Urinary bladder (tissue), 4 donors: ENCODE results near the gene SUSD4. TPM values are rescaled to one million over a fixed set of nuclear protein-coding genes. Genes with fewer than 3 reads are reported as not detected.

ENCODE experiments used
- DNase-seq: peaks from one replicate; pipeline ENCODE4 v3.0.0-alpha.2; 2015; ENCODE audit errors: extremely low spot score
- H3K27ac ChIP-seq: one replicate; pipeline ENCODE4 v1.5.1; 2013; ENCODE audit warnings: low read depth, mild to moderate bottlenecking, moderate library complexity
- H3K36me3 ChIP-seq: one replicate; pipeline ENCODE4 v1.6.1; 2013; ENCODE audit warnings: mild to moderate bottlenecking, moderate library complexity; ENCODE audit not compliant: insufficient read depth
- H3K4me1 ChIP-seq: one replicate; pipeline ENCODE4 v1.6.1; 2013; ENCODE audit warnings: mild to moderate bottlenecking, moderate library complexity; ENCODE audit not compliant: insufficient read depth
- H3K4me3 ChIP-seq: one replicate; pipeline ENCODE4 v1.5.1; 2013; ENCODE audit warnings: low read depth, low read length
- WGBS: extraction: QIAGEN DNeasy Blood & Tissue Kit; methylation state at CpG from one replicate; pipeline ENCODE4 v1.1.7; 2013; 5-methylcytosine and 5-hydroxymethylcytosine counted together
- polyA plus RNA-seq: library from polyadenylated mRNA; stranded (reverse); fragments of 200-250 nt; gene quantifications from one replicate; pipeline ENCODE4 v1.2.3, GENCODE V29; 2013
- total RNA-seq: library from RNA; depleted of rRNA; stranded (reverse); fragments of >200 nt; gene quantifications from one replicate; pipeline ENCODE4 v1.2.3, GENCODE V29; 2014
- donor health status: healthy with polysubstance abuse.
- donor health status: healthy.

The SUSD4 gene
- total and polyA plus RNA-seq, 2 donors: 2.0 to 6.3 TPM

DNA sequence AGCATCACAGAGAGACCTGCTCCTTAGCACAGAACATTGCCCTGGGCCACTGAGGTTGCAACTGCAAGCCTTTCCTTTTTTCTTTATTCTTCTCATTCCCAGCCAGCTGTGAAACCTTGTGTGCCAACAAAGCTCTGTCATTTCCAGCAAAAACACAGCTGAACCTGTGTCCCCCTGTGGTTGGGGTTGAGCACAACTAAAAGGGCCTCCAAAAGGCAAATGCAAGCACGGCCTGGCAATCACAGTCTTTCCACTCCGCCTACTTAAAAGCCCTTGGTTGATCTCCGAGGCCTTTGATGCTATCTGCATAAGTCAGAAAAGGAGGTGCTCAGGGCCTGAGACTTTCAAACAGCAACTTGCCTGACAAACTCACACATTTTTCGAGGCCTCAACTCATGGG lies 32.7 kb downstream of the SUSD4 start:
- no peaks in the 10 kb centered on the region for H3K36me3 ChIP-seq
- no peak overlapping the region for H3K27ac ChIP-seq
- no peak for DNase-seq
- H3K4me1 ChIP-seq: no peaks in the 10 kb centered on the region
- WGBS: 64% methylated on average over 4 of the region's 4 CpGs
- no peak overlapping the region for H3K4me3 ChIP-seq

DNA sequence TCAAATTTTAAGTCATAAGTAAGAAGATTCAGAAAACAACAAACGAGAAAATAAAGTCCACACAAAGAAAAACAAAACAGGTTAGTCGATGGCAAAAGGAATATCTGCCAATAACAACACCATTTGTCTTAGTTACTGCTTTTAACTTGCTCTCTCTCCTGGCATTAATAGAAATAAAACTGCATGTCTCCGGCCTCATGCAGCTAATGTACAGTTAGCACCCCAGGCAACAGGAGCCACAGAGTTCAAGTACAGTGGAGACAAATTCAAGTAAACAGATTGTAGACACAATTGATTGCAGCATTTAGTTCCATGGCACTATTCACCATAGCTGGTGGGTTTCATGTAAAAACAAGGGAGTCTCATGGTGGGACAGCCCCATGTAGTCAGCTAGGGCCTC lies 33.5 kb downstream of the SUSD4 start:
- H3K4me1 ChIP-seq: no peaks in the 10 kb centered on the region
- H3K27ac ChIP-seq: no peak overlapping the region
- no peaks in the 10 kb centered on the region for H3K36me3 ChIP-seq
- DNase-seq: no peak
- no peak overlapping the region for H3K4me3 ChIP-seq
- WGBS: 88% methylated on average over 3 of the region's 3 CpGs

DNA sequence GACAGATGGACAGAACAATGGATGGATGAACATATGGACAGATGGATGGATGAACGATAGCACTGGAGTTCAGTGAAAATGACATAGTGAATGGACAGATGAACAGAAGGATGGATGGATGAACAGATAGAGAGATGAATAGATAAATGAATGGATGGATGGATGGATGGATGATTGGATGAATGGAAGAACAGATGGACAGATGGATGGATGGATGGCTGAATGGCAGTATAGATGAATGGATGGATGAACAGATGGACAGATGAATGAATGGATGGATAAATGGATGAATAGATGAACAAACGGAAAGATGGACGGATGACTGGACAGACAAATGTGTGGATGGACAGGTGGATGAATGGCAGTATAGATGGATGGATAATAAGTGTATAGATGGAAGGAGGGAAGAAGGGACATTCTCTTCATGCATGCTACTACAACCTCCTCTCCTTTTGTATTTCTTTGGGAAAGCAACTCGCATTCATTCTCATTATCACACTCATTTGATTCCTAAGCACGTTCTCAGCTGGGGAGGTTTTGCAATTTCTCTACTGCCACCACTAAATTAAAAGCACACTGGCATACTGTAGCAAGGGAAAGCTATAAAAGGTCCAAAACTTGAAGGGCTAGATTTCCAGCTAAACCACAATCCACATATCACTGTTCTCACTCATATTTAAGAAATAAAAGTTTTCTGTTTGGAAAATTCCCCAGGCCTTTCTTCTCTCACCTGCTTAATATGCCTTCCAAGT lies 34.1 kb downstream of the SUSD4 start:
- Histone ChIP-seq H3K4me3 (no peak overlapping the region), H3K4me1 (no peaks in the 10 kb centered on the region), H3K36me3 (no peaks in the 10 kb centered on the region), H3K27ac (no peak overlapping the region)
- DNase-seq: no peak
- 92% methylated on average over 5 of the region's 5 CpGs for WGBS

DNA sequence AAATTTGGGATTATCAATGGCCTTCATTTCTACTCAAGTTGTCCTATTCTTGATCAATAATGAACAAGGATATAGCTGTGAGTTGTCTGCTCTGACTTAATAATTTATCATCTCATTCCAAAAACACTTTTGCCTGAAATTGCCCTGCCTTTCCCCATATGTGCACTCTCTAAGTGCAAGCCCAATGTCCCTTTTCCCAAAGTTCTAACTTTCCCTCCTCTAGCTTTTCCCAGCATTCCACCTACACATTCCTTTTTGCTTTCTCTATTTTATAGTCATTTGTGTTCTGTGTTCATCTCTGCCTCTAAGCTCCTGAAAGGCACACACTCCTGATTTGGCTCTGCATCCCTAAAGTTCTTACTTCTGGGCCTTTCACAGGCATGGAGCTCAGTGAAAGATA lies 34.7 kb downstream of the SUSD4 start:
- no peak for DNase-seq
- Histone ChIP-seq H3K27ac (no peak overlapping the region), H3K4me1 (no peaks in the 10 kb centered on the region), H3K36me3 (no peaks in the 10 kb centered on the region), H3K4me3 (no peak overlapping the region)

DNA sequence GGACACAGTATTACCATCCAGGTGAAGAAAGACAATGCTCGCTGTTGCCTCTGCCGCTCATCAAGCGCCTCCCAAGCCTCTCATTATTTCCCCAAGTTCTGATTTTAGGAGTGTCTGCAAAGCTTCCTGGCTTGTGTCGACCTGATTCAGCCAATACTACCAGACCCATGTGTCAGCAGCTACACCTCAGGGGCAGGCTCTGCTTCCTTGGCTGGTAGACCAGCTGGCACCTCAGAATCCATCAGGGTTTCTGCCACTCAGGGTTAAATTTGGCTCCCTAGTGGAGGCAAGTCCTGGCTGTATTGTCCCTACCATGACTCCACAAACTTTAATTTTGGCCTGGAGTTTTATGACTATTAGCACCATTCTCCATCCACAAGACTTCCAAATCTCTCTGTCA lies 35.4 kb downstream of the SUSD4 start:
- Histone ChIP-seq H3K27ac (no peak overlapping the region), H3K4me1 (no peaks in the 10 kb centered on the region), H3K36me3 (no peaks in the 10 kb centered on the region), H3K4me3 (no peak overlapping the region)
- no peak for DNase-seq
- 90% methylated on average over 4 of the region's 4 CpGs for WGBS

DNA sequence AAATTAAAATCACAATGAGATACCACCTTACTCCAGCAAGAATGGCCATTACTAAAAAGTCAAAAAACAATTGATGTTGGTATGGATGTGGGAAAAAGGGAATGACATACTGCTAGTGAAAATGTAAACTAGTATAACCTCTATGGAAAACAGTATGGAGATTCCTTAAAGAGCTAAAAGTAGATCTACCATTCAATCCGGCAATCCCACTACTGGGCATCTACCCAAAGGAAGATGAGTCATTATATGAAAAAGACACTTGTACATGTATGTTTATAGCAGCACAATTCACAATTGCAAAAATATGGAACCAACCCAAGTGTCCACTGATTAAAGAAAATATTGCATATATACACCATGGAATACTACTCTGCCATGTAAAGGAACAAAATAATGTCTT lies 37.2 kb downstream of the SUSD4 start:
- WGBS: 34% methylated on average over 1 of the region's 1 CpG
- Histone ChIP-seq H3K36me3 (no peaks in the 10 kb centered on the region), H3K4me3 (no peak overlapping the region), H3K27ac (no peak overlapping the region), H3K4me1 (no peaks in the 10 kb centered on the region)
- no peak for DNase-seq

DNA sequence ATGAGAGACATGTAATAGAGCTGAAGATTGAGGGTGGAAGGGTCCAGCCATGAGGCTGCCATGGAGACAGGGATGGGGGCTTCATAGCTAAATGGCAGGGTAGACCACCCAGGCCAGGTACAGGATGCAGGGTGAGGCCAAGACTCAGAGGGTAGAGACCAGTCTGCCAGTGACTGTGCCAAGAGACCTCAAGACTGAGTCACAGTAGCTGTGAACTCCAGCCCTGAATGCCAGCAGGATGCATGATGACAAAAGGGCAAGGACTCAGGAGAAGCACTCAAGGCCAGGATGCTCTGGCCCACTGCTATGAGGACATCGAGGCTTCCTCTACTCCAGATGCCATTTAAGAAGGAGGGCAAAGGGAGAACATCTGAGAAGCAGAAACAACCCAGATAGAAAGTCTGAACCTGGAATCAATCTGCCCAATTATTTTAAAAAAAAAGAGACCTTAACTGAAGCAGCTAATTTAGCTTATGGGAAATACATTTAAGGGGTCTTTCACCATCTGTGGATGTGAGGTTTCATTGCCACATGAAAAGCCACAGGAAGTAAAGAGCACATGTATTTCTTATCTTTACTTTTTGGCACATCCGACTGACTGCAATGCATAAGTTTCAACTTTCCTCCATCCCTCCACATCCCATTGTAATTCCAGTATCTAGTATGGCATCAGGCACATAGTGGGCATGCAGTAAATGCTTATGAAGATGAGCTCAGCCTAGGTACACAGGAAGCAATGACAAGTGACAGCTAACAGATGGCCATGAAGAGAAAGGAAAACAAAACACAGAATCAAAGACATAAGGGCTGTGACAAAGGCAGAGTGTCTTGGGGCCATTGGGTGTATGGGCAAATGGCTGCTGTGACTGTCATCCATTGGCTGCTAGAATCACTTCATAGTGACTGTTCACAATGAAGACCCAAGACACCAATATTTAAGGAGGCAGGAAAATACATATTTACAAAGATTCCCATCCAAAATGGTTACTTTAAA lies 40.2 kb downstream of the SUSD4 start:
- no peak for DNase-seq
- Histone ChIP-seq H3K27ac (no peak overlapping the region), H3K4me3 (no peak overlapping the region), H3K4me1 (peaks cover 1% of the 10 kb centered on the region), H3K36me3 (no peaks in the 10 kb centered on the region)
- WGBS: 47% methylated on average over 2 of the region's 2 CpGs

DNA sequence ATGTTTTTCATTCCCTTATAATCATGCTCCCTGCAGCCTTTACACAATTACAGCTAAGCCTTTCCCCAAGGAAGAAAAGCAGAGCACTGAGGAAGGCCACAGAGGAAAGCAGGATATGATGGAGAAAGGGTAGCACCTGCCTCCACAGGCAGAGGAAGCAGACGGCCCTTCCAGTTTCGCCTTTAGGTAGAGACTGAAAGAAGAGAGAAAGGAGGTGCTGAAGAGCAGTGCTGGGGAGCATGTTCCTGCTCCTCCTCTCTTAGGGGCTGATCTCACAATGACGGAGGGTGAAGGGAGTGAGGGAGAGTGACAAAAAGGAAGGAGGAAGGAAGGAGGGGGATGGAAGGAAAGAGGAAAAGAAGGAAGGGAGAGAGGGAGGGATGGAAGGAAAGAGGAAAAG lies 41.1 kb downstream of the SUSD4 start:
- DNase-seq: no peak
- Histone ChIP-seq H3K36me3 (no peaks in the 10 kb centered on the region), H3K4me1 (peaks cover 1% of the 10 kb centered on the region), H3K27ac (no peak overlapping the region), H3K4me3 (no peak overlapping the region)
- 71% methylated on average over 3 of the region's 3 CpGs for WGBS

DNA sequence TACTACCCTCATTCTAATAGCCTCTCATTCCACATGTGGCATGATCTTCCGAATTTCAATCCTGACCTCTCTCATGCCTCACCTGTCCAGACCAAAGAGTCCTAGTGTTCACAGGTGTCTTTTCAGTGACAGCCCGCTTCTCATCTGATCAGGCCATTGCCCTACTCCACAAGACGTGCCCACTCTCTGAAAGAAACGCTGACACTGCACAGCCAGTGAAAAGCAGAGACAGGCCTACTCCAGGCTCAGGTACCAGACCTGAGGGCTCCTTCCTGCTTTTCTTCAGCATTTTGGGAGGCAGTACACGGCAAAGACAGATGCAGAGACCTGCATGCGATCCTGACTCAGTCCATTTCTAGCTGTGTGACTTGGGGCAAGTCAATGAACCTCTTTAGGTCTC lies 43.0 kb downstream of the SUSD4 start:
- Histone ChIP-seq H3K36me3 (no peaks in the 10 kb centered on the region), H3K4me1 (peaks cover 1% of the 10 kb centered on the region), H3K27ac (no peak overlapping the region), H3K4me3 (no peak overlapping the region)
- WGBS: 87% methylated on average over 6 of the region's 6 CpGs
- DNase-seq: no peak

DNA sequence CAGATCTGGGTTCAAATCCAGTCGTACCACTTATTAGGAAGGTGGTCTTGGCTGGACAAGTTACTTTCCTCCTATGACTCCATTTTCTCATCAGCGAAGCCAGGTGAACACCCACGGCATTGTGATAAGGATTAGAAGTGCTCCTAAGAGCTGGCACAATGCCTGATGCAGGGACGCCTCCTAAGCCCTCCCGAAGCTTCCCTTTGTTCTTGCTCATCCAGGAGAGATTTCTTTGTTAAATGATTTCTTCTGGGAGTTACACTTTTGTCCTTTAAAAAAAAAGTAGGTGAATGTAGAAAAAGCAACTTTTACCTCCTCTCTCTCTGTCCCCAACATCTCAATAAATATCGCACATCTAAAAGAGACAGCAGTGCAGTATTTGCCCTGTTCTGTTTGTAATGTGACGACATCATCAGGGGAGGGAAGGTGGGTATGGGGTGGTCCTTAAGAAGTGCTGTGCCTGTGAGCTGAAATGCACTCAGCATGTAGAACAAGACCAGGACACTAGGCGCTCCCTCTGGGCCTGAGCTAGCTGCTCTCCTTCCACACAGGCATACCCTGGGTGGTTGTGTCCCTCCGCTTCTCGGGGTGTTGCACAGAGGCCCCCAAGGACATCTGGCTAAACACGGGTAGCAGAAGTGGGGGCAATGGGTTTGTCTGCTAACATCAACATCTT lies 43.9 kb downstream of the SUSD4 start:
- no peak overlapping the region for H3K4me3 ChIP-seq
- DNase-seq: no peak
- peaks cover 1% of the 10 kb centered on the region for H3K4me1 ChIP-seq
- no peak overlapping the region for H3K27ac ChIP-seq
- 61% methylated on average over 11 of the region's 11 CpGs for WGBS
- no peaks in the 10 kb centered on the region for H3K36me3 ChIP-seq

DNA sequence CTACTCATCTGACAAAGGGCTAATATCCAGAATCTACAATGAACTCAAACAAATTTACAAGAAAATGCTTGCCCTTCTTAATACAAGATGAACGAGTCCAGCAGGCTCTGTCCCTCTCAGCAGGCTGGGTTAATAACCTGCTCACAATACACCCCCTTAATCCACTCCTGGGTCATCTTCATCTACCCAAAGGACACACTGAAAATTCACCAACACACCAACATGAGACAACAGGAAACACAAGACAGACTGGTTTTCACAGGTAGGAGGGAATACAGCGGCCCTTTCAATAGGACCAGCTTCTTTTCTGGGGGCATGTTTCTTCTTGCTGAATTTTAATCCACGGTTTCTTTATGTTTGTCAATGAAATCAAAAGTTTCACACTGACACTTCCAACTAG lies 44.6 kb downstream of the SUSD4 start:
- no peak overlapping the region for H3K27ac ChIP-seq

DNA sequence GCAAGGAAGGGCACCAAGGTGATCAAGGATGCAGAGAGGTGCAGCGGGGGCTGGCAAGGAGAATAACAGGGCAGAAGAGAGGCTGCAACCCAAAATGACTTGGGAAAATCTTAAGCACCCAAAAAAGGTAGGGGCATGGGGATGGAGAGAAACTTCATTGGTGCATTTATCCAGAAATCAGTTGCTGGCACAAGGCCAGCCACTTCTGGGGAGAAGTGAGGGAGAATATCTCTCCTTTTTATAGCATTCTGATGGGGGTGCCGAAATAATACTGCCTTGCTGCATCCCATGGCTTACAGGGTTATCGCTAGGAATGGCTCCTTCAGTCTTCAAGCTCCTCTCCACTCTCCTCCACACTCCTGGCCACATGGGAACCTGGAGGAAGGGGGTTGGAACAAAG lies 47.9 kb downstream of the SUSD4 start:
- H3K4me1 ChIP-seq: peaks cover 1% of the 10 kb centered on the region

More for the DNA sequence above, 44.6 kb downstream of the SUSD4 start:
- DNase-seq: peak; percentile 64
- WGBS: 73% methylated on average over 3 of the region's 3 CpGs
- Histone ChIP-seq H3K4me1 (peaks cover 1% of the 10 kb centered on the region), H3K4me3 (no peak overlapping the region), H3K36me3 (no peaks in the 10 kb centered on the region)

DNA sequence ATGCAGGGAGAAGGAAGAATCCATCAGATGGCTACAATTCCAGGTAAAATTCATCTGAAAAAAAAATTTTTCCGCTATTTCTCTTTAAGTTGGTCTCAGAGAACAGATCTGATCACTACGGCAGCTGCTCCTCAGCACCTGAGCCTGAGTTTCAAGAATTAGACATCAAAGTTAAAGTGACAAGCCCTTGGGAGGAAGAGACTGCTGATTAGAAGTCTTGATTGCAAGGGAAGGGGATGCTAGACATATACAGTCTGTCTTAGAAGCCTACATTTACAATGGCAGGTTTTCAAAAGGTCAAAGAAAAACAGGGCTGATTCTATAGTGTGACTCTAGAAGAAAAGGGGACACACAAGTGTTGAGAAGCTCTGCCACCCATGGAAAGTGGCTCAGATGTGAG lies 48.3 kb downstream of the SUSD4 start:
- Histone ChIP-seq H3K27ac (no peak overlapping the region), H3K36me3 (no peaks in the 10 kb centered on the region), H3K4me1 (peaks cover 1% of the 10 kb centered on the region), H3K4me3 (no peak overlapping the region)
- no peak for DNase-seq
- 59% methylated on average over 2 of the region's 2 CpGs for WGBS

More for the DNA sequence above, 47.9 kb downstream of the SUSD4 start:
- Histone ChIP-seq H3K27ac (no peak overlapping the region), H3K4me3 (no peak overlapping the region), H3K36me3 (no peaks in the 10 kb centered on the region)
- WGBS: 86% methylated on average over 3 of the region's 3 CpGs
- no peak for DNase-seq

DNA sequence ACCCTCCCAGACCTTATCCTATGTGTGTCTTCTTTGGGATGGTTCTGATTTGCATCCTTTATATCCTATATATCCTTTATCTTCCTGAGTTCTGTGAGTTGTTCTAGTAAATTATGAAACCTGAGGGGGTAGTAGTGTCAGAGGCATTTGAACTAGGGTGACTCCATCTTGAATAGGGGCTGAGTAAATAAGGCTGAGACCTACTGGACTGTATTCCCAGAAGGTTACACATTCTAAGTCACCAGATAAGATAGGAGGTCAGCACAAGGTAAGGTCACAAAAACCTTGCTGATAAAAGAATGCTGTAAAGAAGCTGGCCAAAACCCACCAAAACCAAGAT lies 50.6 kb downstream of the SUSD4 start:
- DNase-seq: no peak
- H3K4me3 ChIP-seq: no peak overlapping the region
- no peaks in the 10 kb centered on the region for H3K4me1 ChIP-seq
- H3K27ac ChIP-seq: no peak overlapping the region
- H3K36me3 ChIP-seq: no peaks in the 10 kb centered on the region
